COLO829 (cell line): ENCODE data around the gene PHLDB2.
"Not testable (repeated sequence)": the region's sequence is repeated elsewhere in the genome, so short reads cannot be mapped to it uniquely, and the experiment has no call there.

Experiments
- DNase-seq: peaks from one replicate; pipeline ENCODE4 v3.0.0; 2012; ENCODE audit warnings: low spot score

Gene PHLDB2

GRCh38 chr3:111859061-111859973 is at the start of gene PHLDB2:
PHLDB2 (plus strand) TSS chr3:111859265; CDS start chr3:111884078, 24,813 bp downstream.
- no peak for DNase-seq

DNA sequence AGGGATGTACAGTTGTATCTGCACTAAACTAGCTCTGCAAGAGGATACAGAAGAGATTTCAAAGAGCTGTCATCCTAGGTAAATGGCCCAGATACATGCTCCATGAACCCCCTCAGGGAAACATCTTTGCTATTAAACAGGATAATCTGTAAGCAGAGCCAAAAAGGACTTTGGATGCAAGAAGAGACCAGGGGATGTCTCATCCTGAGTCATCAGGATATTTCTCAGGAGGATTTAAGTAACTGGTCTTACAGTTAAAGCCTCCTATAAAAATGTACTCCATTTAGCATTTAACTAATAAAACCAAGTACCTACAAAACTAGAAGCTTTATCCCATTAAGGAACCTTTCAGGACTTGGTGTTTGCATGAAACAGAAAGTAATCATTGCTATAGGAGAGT is 48.2 kb upstream of the PHLDB2 start:
- peak; percentile 27 for DNase-seq

- DNase-seq = no peak
These were observed 47.3 kb upstream of the PHLDB2 start for GRCh38 chr3:111811811-111812210.

GRCh38 chr3:111812701-111813100 is 46.4 kb upstream of the PHLDB2 start:
- DNase-seq = no peak

DNA sequence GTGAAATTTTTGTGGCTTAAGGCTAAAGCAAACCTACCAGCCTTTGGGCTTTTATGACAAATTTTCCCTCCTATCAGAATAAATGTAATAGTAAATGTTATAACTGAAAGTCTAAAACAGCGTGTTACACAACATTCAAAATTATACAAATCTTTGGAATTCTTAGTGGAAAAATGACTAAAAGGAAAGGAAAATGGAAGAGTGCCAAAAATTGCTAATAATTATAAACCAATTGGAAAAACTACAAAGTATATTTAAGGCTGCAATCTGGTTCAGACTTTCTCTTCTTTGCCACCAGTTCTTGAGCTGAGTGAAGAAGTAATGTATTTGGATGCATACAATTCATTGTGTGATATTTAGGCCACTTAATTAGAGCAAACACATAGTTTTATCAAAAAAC is 45.6 kb upstream of the PHLDB2 start:
- DNase-seq = no peak

- DNase-seq = no peak
These were observed 45.1 kb upstream of the PHLDB2 start for GRCh38 chr3:111813979-111814378.

GRCh38 chr3:111816771-111817170 is 42.3 kb upstream of the PHLDB2 start:
- DNase-seq = not testable (repeated sequence)

GRCh38 chr3:111819927-111820326 is 39.1 kb upstream of the PHLDB2 start:
- no peak for DNase-seq

DNA sequence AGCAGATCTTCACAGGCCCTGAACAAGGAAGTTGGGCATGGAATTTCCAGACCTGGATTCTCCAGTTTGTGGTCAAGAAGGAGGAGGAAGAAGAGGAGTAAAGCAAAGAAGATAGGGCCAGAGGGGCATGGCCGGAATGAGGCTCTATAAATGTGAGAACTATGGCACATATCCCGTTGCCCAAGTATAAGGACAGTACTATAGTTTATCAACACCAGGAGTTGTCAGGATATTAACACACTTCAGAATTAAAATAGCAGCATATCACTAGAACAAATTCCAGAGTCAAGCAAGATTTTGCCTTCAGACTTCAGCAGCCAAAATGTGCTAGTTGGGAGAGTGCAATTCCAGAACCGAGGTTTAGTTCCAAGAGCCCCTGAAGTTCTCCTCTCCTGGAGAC is 38.4 kb upstream of the PHLDB2 start:
- DNase-seq = no peak

GRCh38 chr3:111821891-111822290 is 37.2 kb upstream of the PHLDB2 start:
- no peak for DNase-seq

DNA sequence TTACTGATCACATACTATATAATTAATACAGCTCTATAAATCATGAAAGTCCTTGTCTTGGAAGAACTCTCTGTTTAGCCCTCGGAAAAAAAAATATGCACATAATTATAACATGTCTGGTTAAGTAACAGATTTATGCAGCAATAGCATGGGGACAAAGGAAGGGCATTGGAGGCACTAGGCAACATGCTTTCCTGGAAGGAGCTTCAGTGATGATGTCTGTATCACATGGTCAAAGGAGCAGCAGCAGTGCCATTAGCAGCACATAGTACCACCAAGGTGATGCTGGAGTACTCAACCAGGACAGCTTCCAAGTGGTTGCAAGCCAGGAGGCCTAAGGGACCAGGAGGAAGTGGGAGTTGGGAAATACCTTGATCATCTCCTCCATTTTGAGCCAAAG is 36.3 kb upstream of the PHLDB2 start:
- DNase-seq = no peak

DNA sequence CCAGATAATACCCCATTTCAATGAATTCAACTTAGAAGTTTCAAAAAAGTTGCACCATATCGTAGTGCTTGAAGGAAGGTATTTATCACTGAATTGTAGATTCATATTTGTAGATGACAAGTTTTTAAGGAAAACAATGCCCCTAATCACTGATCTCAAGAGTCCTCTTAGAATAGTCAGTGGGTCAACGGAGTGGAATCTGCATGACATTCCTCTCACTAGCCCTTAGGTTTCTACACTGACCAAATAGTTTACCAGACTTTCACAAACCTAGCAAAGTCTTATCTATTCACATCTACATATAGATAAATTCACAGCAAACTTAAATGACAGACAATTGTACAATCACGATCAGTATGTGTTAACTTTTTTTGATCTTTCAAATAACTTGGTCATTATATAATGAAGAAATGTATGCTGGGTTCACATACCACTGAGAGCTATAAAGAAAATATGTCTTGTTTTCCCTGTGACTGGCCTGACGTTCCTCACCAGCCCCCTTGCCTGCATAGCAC is 35.7 kb upstream of the PHLDB2 start:
- no peak for DNase-seq

- DNase-seq = no peak
These were observed 34.7 kb upstream of the PHLDB2 start for GRCh38 chr3:111824351-111824750.

DNA sequence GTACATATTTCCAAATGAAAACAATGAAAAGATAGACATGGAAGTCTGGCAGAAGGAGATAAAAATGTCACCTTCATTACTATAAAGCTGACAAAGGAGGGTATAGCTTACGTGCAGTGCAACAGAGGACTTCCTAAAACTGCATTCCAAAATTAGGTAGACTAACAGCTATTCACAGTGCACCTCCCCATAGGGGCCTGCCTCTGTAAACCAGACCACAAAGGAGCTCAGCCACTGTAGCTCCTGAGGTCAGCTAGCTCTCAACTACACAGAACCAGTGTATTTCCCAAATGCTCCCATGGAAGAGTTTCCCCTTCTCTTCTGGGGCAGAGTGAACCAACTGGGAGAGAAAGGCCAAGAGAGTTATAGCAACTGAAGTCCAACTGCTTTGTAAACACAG is 31.2 kb upstream of the PHLDB2 start:
- DNase-seq = no peak

- DNase-seq = no peak
These were observed 30.5 kb upstream of the PHLDB2 start for GRCh38 chr3:111828530-111828929.

DNA sequence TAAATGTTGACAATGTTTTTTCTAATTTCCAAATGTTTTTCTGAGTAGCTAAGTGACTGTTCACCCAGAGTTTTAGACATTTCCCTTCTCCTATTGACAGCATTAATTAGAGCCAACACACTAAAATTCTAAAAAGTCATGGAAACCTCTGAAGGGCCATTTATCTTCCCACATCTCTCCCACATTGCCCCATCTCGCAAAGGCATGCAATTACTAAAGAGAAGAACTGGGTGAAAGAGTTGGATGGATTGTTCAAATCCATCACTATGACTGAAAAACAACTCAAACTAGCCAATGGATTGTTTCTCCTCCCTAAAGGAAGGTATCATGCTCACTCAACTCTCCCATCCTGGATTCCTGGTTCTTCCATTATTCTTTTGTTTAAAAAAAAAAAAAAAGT is 30.0 kb upstream of the PHLDB2 start:
- DNase-seq = no peak

DNA sequence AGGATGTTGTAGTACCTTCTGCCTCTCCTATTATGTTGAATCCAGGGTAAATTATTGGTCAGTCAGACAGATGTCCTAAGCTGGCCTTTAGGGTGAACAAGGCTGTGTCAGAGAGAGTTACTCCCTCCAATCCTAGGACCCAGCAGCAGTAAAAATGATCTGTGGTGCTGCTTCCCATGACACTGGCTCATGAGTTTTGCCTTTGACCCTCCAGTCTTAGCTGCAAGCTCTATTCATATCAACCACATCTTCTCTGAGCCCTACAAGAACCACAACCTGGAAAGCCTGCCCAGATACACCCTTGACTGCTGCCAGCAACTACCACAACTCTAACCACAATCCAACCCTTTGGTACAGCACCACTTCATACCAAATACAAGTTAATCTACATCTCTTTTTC is 27.2 kb upstream of the PHLDB2 start:
- DNase-seq = no peak

GRCh38 chr3:111837112-111837511 is 22.0 kb upstream of the PHLDB2 start:
- DNase-seq = no peak

- DNase-seq = no peak
These were observed 20.9 kb upstream of the PHLDB2 start for GRCh38 chr3:111838133-111838532.

DNA sequence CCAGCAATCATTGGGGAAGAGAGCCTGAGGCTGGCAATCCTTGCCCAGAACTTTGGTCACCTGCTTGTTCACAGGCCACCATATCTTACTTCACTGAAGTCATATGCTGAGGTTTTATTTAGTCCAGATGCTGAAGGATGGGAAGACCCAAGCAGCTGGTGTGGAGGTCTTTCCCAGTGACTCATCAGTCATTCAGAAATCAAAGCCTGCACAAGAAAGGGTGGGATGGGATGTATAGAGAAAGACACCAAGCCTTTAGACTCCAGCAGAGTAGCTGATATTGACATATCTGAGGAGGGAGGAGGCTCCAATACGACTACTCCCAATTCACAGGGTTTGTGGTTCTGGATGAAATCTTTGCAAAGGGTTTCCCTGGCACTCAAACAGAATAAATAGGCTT is 13.0 kb upstream of the PHLDB2 start:
- DNase-seq = no peak

GRCh38 chr3:111846717-111847116 is 12.3 kb upstream of the PHLDB2 start:
- no peak for DNase-seq

DNA sequence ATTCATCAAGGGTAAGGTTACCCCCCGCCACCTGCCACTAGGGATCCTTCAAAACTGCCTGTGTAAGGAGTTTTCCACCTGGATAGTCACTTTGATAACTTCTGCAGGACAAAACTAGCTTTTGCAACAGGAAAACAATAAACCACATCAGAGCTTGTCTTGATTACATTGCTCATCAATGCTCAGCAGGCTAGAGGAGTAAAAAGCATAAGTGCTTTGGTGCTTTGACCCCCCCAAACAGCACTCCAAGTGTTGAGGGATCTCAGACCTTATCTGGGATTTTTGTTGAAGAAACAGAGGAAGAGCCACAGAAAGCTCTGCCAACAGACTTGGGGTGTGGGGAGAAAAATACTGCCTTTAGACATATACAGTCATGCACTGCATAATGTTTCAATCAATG is 10.8 kb upstream of the PHLDB2 start:
- DNase-seq = no peak

DNA sequence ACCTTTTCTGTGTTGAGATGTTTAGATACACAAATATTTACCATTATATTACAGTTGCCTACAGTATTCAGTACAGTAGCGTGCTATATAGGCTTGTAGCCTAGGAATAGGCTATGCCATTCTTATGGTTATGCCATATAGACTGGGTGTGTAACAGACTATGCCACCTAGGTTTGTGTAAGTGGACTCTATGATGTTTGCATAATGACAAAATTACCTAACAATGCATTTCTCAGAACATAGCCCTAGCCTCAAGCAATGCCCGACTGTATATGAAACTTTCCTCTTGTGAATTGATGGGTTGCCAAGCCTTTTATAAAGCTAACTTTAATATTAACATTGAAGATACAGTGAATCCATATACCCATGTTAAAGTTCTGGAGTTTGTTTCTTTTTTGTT is 10.3 kb upstream of the PHLDB2 start:
- no peak for DNase-seq

GRCh38 chr3:111850537-111850936 is 8.5 kb upstream of the PHLDB2 start:
- no peak for DNase-seq
